Nephron progenitor cell (in vitro differentiated cells): Measurements from ENCODE around the gene MACF1.

Experiments
- DNase-seq: peaks from one replicate; pipeline ENCODE4 v3.0.0; 2021
- H3K27ac Mint-ChIP-seq: 2 replicates; pipeline ENCODE4 v1.8.0; 2021; ENCODE audit warnings: mild to moderate bottlenecking, moderate library complexity, mixed read lengths
- H3K27me3 Mint-ChIP-seq: 2 replicates; pipeline ENCODE4 v1.8.0; 2021; ENCODE audit warnings: mild to moderate bottlenecking, low read depth, mixed read lengths; ENCODE audit not compliant: poor library complexity
- H3K36me3 Mint-ChIP-seq: 2 replicates; pipeline ENCODE4 v1.8.0; 2021; ENCODE audit warnings: low read depth, mixed read lengths
- H3K4me1 Mint-ChIP-seq: 2 replicates; pipeline ENCODE4 v1.8.0; 2021; ENCODE audit warnings: mixed read lengths
- H3K4me3 Mint-ChIP-seq: 2 replicates; pipeline ENCODE4 v1.8.0; 2021; ENCODE audit warnings: mild to moderate bottlenecking, moderate library complexity, mixed read lengths
- H3K9me3 Mint-ChIP-seq: 2 replicates; pipeline ENCODE4 v1.8.0; 2021; ENCODE audit warnings: mild to moderate bottlenecking, moderate library complexity, mixed read lengths
- CTCF ChIP-seq: fragments of 200-600 bp; sonication (generic); IDR thresholded peaks from 2 replicates; pipeline ENCODE4 v1.5.0; 2021; ENCODE audit warnings: antibody characterized with exemption

The MACF1 gene

DNA sequence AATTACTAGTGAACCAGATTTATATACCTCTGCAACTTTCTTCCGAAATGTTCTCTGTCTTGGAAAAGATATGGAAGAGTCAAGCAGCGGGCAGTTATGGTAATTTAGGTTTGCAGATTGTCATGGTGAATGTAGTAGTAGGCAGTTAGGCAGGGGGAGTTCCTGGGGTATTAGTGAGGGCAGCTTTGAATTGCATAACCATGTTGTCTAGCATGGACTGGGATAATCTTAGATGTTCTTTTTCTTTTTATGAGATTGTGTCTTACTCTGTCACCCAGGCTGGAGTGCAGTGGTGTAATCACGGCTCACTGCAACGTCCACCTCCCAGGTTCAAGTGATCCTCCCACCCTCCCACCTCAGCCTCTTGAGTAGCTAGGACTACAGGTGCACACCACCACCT, 25.0 kb downstream of the MACF1 start:
- no peak for DNase-seq
- no peak overlapping the region for H3K27ac Mint-ChIP-seq
- peaks cover 3% of the 10 kb centered on the region for H3K9me3 Mint-ChIP-seq
- peaks cover 12% of the 10 kb centered on the region for H3K4me1 Mint-ChIP-seq
- no peaks in the 10 kb centered on the region for H3K27me3 Mint-ChIP-seq
- no peak for TF ChIP-seq CTCF
- H3K4me3 Mint-ChIP-seq: no peak overlapping the region
- peaks cover 15% of the 10 kb centered on the region for H3K36me3 Mint-ChIP-seq

- H3K27ac Mint-ChIP-seq: peak overlapping the region; percentile 17
- no peak for DNase-seq
- peaks cover 21% of the 10 kb centered on the region for H3K36me3 Mint-ChIP-seq
- H3K4me1 Mint-ChIP-seq: peaks cover 12% of the 10 kb centered on the region
- peaks cover 8% of the 10 kb centered on the region for H3K9me3 Mint-ChIP-seq
- no peaks in the 10 kb centered on the region for H3K27me3 Mint-ChIP-seq
- no peak overlapping the region for H3K4me3 Mint-ChIP-seq
- TF ChIP-seq CTCF: no peak
These were observed 26.0 kb downstream of the MACF1 start for GRCh38 chr1:39230261-39231190.

- TF ChIP-seq CTCF: no peak
- H3K27me3 Mint-ChIP-seq: no peaks in the 10 kb centered on the region
- H3K27ac Mint-ChIP-seq: no peak overlapping the region
- peaks cover 39% of the 10 kb centered on the region for H3K36me3 Mint-ChIP-seq
- H3K9me3 Mint-ChIP-seq: peaks cover 17% of the 10 kb centered on the region
- DNase-seq: no peak
- H3K4me1 Mint-ChIP-seq: peaks cover 19% of the 10 kb centered on the region
- H3K4me3 Mint-ChIP-seq: no peak overlapping the region
These were observed 32.5 kb downstream of the MACF1 start for GRCh38 chr1:39236971-39237370.

DNA sequence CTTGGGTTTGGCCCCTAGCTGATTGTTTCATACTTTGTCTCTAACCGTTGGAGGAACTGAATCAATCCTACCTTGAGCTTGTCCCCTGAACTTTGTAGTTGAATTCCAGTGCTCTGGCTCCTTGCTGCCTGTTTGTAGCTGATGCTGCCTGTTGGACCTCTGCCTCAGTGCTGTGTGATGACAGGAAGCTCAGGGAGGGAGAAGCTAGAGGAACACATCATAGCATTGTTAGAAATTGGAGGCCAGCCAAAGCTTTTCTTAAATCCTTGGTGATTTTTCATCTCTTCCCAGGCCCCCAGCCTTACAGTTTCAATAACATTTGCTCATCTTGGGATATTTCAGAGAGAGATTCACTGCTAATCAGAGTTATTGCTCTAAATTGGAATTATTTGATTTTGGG, 34.0 kb downstream of the MACF1 start:
- Mint-ChIP-seq H3K36me3 (peaks cover 29% of the 10 kb centered on the region), H3K9me3 (peaks cover 14% of the 10 kb centered on the region), H3K27ac (peak overlapping the region; percentile 20), H3K4me3 (no peak overlapping the region), H3K27me3 (no peaks in the 10 kb centered on the region), H3K4me1 (peaks cover 19% of the 10 kb centered on the region)
- TF ChIP-seq CTCF: no peak
- DNase-seq: no peak

DNA sequence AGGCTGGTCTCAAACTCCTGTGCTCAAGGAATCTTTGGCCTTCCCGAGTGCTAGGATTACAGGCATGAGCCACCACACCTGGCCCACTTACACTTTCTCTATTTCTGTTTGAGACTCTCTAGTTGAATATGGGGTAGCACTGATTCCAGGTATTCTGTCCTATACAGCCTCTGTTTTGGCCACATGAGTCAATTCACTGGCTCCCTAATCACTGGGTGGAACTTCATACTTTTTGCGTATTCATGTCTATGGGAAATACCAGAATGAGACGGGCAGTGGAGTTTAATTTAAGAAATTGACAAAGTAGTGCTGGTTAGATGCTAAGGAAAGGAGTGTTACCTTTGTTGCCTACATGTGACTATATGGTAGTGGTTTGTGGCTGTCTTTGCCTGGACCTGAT, 35.5 kb downstream of the MACF1 start:
- Mint-ChIP-seq H3K27ac (peak overlapping the region; percentile 19), H3K27me3 (no peaks in the 10 kb centered on the region), H3K4me3 (no peak overlapping the region), H3K4me1 (peaks cover 19% of the 10 kb centered on the region), H3K36me3 (peaks cover 31% of the 10 kb centered on the region), H3K9me3 (peaks cover 14% of the 10 kb centered on the region)
- TF ChIP-seq CTCF: no peak
- DNase-seq: no peak

GRCh38 chr1:39243302-39243701, 38.8 kb downstream of the MACF1 start:
- no peak for TF ChIP-seq CTCF
- no peak overlapping the region for H3K27ac Mint-ChIP-seq
- H3K9me3 Mint-ChIP-seq: no peaks in the 10 kb centered on the region
- no peaks in the 10 kb centered on the region for H3K27me3 Mint-ChIP-seq
- peaks cover 23% of the 10 kb centered on the region for H3K36me3 Mint-ChIP-seq
- H3K4me3 Mint-ChIP-seq: no peak overlapping the region
- DNase-seq: no peak
- peaks cover 4% of the 10 kb centered on the region for H3K4me1 Mint-ChIP-seq
